Ishikawa (cell line): ENCODE results near the gene FOXP1.

Source experiments
- CEBPB ChIP-seq: IDR thresholded peaks from 2 replicates; pipeline ENCODE4 v1.6.1; 2012
- EP300 ChIP-seq: IDR thresholded peaks from 2 replicates; pipeline ENCODE4 v1.6.1; 2012; ENCODE audit warnings: borderline replicate concordance
- FOXM1 ChIP-seq: IDR thresholded peaks from 2 replicates; pipeline ENCODE4 v1.6.1; 2012; ENCODE audit warnings: low read depth, borderline replicate concordance
- MAX ChIP-seq: IDR thresholded peaks from 2 replicates; pipeline ENCODE4 v1.6.1; 2012
- NFIC ChIP-seq: IDR thresholded peaks from 2 replicates; pipeline ENCODE4 v1.6.1; 2012
- REST ChIP-seq: IDR thresholded peaks from 2 replicates; pipeline ENCODE4 v1.6.1; 2012; ENCODE audit warnings: low read depth, mild to moderate bottlenecking
- TAF1 ChIP-seq: IDR thresholded peaks from 2 replicates; pipeline ENCODE4 v1.6.1; 2012; ENCODE audit warnings: low read depth, mild to moderate bottlenecking
- TCF12 ChIP-seq: IDR thresholded peaks from 2 replicates; pipeline ENCODE4 v1.6.1; 2012; ENCODE audit warnings: low read depth
- TEAD4 ChIP-seq: IDR thresholded peaks from 2 replicates; pipeline ENCODE4 v1.6.1; 2012
- USF1 ChIP-seq: IDR thresholded peaks from 2 replicates; pipeline ENCODE4 v1.6.1; 2012
- YY1 ChIP-seq: IDR thresholded peaks from 2 replicates; pipeline ENCODE4 v1.6.1; 2012; ENCODE audit warnings: low read depth
- ZBTB7A ChIP-seq: IDR thresholded peaks from 2 replicates; pipeline ENCODE4 v1.6.1; 2012; ENCODE audit warnings: low read depth

- no peak for TF ChIP-seq TCF12
- TF ChIP-seq ZBTB7A = no peak
- no peak for TF ChIP-seq USF1
- no peak for TF ChIP-seq EP300
- TF ChIP-seq MAX = no peak
- no peak for TF ChIP-seq FOXM1
- TF ChIP-seq CEBPB = no peak
- TF ChIP-seq REST = no peak
- TF ChIP-seq TEAD4 = no peak
- no peak for TF ChIP-seq NFIC
- TF ChIP-seq TAF1 = no peak
- TF ChIP-seq YY1 = no peak
These were observed 174.6 kb downstream of the FOXP1 start for GRCh38 chr3:71408903-71409302.
